Posterior cingulate gyrus (tissue), 11 donors: ENCODE data around the gene DNAJC5.
"Not testable (repeated sequence)": the region's sequence is repeated elsewhere in the genome, so short reads cannot be mapped to it uniquely, and the experiment has no call there.

ENCODE experiments used
- DNase-seq, 10 donors: peaks; one replicate each; pipeline versions ENCODE4 v3.0.0 to v3.0.0-alpha.2; 2020 to 2021; ENCODE audit warnings: mixed read lengths in 3 of 10
- intact Hi-C: fragments of 100-400 bp; cut with DNase I; formaldehyde crosslinking; loops from one replicate; pipeline ENCODE4 v1.15.1; 2023

DNAJC5 gene

GRCh38 chr20:63894358-63895201 is at the start of gene DNAJC5:
Gene DNAJC5, plus strand, starts transcription at chr20:63895126. Its CDS starts 33,220 bp downstream, at chr20:63928346.
- peak; percentile 92 to 100 (median 96) for DNase-seq
- intact Hi-C loops: loop anchor here (2.0 to 5.0 kb wide), 3 partner anchors 30 to 168 kb away; partner anchors contain the start of genes TCEA2, TPD52L2 and UCKL1

GRCh38 chr20:63846128-63846771 is 48.7 kb upstream of the DNAJC5 start:
- intact Hi-C loops: no loop called here
- DNase-seq: no peak

GRCh38 chr20:63846888-63847236 is 48.1 kb upstream of the DNAJC5 start:
- intact Hi-C loops: no loop called here
- no peak for DNase-seq

- no peak for DNase-seq
- intact Hi-C loops: no loop called here
Measured at GRCh38 chr20:63847237-63848002, 47.5 kb upstream of the DNAJC5 start.

GRCh38 chr20:63848003-63848911 is 46.7 kb upstream of the DNAJC5 start:
- intact Hi-C loops: no loop called here
- no peak for DNase-seq

- DNase-seq: no peak
Measured at GRCh38 chr20:63850689-63851547, 44.0 kb upstream of the DNAJC5 start.

GRCh38 chr20:63851548-63851943 is 43.4 kb upstream of the DNAJC5 start:
- intact Hi-C loops, DNase-seq: not testable (repeated sequence)

More at GRCh38 chr20:63850689-63851547, 44.0 kb upstream of the DNAJC5 start:
- intact Hi-C loops: no loop called here

GRCh38 chr20:63853733-63854068 is 41.2 kb upstream of the DNAJC5 start:
- intact Hi-C loops, DNase-seq: not testable (repeated sequence)

GRCh38 chr20:63854069-63854765 is 40.7 kb upstream of the DNAJC5 start:
- intact Hi-C loops: no loop called here
- no peak for DNase-seq

- intact Hi-C loops: no loop called here
- no peak for DNase-seq
Measured at GRCh38 chr20:63854766-63855362, 40.1 kb upstream of the DNAJC5 start.

- no peak for DNase-seq
- intact Hi-C loops: no loop called here
Measured at GRCh38 chr20:63855363-63856097, 39.4 kb upstream of the DNAJC5 start.

GRCh38 chr20:63856098-63856511 is 38.8 kb upstream of the DNAJC5 start:
- DNase-seq: no peak
- intact Hi-C loops: no loop called here

- intact Hi-C loops: no loop called here
- DNase-seq: no peak
Measured at GRCh38 chr20:63857764-63858392, 37.0 kb upstream of the DNAJC5 start.

GRCh38 chr20:63858393-63859165 is 36.3 kb upstream of the DNAJC5 start:
- no peak for DNase-seq
- intact Hi-C loops: no loop called here

GRCh38 chr20:63859166-63859699 is 35.7 kb upstream of the DNAJC5 start:
- DNase-seq: no peak
- intact Hi-C loops: no loop called here
